ENCODE data around the gene GRHL3. TPM values are rescaled to one million over a fixed set of nuclear protein-coding genes. Genes with fewer than 3 reads are reported as not detected.
A peak's percentile ranks its signal among the peaks of the same experiment; 100 is the strongest.

Gene GRHL3
- total RNA-seq, 1 donor = not detected

GRCh38 chr1:24322470-24323177 is 3.5 kb downstream of the GRHL3 start:
- peak overlapping the region; percentile 53 for H3K4me3 ChIP-seq (ENCODE audit: low read depth, low read length)
- DNase-seq (ENCODE audit: low read depth) = peak; percentile 13
- TF ChIP-seq CTCF (IDR thresholded peaks at IDR 0.05; ENCODE audit: insufficient read depth, low read length) = no peak

DNA sequence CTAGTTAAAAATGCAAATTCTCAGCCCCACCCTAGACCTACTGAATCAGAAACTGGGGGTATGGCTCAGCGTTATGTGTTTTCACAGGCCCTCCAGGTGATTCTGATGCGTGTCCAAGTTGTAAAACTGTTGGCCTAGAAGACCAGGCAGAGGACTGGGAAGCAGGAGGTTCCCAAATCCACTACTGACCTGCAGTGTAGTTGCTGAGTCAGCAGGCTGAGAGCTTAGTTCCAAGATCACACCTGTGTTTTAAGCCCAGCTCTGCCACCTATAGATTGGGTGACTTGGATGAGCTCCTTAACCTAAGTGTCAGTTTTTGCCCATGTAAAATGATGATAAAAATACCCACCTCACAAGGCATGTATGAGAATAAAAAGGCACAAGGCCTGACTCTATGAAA is 4.1 kb downstream of the GRHL3 start:
- H3K4me3 ChIP-seq (ENCODE audit: low read depth, low read length) = no peak overlapping the region
- no peak for DNase-seq (ENCODE audit: low read depth)
- no peak for TF ChIP-seq CTCF (IDR thresholded peaks at IDR 0.05; ENCODE audit: insufficient read depth, low read length)

DNA sequence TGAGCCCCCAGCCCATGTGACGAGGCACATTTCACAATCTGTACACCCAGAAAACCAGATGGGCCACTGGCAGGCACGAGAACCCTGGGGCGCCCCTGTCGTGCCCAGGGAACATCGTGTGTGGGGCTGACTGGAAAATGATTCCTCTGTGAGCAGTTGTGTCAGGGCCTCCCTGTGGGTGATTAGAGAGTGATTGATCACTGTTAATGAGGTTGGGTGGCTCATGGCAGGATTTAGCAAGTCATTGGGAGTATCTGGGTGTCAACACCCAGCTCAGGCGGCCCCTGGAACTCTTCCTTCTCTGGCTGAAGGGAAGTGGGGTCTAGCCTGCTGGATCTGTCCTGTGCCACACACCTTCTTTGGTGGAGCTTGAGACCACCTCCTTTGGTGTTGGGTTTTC is 5.7 kb downstream of the GRHL3 start:
- no peak for TF ChIP-seq CTCF (IDR thresholded peaks at IDR 0.05; ENCODE audit: insufficient read depth, low read length)
- no peak for DNase-seq (ENCODE audit: low read depth)
- H3K4me3 ChIP-seq (ENCODE audit: low read depth, low read length) = no peak overlapping the region

DNA sequence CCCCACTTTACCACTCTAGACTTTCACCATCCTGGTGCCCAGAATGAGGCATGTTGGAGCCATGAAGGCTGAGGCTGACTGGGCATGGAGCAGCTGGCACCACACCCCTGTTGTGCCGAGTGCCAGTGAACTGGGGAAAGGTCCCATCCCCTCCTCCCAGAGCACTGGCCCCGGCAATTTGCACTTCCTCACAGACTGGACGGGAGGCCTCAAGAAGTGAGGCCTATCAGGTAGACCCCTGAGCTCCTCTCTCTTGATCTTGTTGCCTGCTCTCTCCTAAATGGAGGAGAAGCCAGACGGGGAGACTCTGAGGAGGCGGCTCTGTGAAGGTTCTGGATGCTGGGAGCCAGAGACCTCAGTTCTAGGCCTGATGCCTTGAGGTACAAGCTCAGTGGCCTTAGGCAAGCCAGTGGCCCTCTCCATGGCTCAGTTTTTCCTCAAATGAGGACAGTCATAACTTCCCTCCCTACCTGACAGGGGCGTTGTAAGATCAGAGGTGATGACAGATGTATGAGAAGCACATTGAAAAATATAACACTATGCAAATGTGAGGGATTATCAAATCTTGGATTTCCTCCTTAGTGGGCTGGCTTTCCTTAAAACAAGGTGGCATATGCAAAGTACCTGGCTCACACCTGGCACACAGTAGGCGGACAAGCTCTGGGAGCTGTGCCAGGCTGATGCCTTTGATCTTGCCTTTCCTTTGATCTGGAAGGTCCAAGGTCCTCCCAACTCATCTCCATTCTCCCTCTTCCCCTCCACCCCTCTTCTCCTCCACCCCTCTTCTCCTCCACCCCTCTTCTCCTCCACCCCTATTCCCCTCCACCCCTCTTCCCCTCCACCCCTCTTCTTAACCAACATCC is 6.7 kb downstream of the GRHL3 start:
- no peak for DNase-seq (ENCODE audit: low read depth)
- no peak overlapping the region for H3K4me3 ChIP-seq (ENCODE audit: low read depth, low read length)
- no peak for TF ChIP-seq CTCF (IDR thresholded peaks at IDR 0.05; ENCODE audit: insufficient read depth, low read length)

GRCh38 chr1:24327486-24327885 is 8.3 kb downstream of the GRHL3 start:
- no peak for DNase-seq (ENCODE audit: low read depth)
- TF ChIP-seq CTCF (IDR thresholded peaks at IDR 0.05; ENCODE audit: insufficient read depth, low read length) = no peak
- no peak overlapping the region for H3K4me3 ChIP-seq (ENCODE audit: low read depth, low read length)

GRCh38 chr1:24327891-24328290 is 8.7 kb downstream of the GRHL3 start:
- DNase-seq (ENCODE audit: low read depth) = no peak
- no peak overlapping the region for H3K4me3 ChIP-seq (ENCODE audit: low read depth, low read length)
- no peak for TF ChIP-seq CTCF (IDR thresholded peaks at IDR 0.05; ENCODE audit: insufficient read depth, low read length)
